Upper lobe of left lung (tissue), 4 donors: ENCODE results near the gene ADAMTS19.

Experiments used
- CTCF ChIP-seq, 6 experiments: fragments of 450-650 bp in 4 of 6; fragments of 200-600 bp in 2 of 6; sonication (generic) in 2 of 6; IDR thresholded peaks; one replicate each; pipeline ENCODE4 v1.5.1; 2016 to 2019; ENCODE audit warnings: antibody characterized with exemption in 6 of 6
- EP300 ChIP-seq, 4 donors: sonication (generic); formaldehyde crosslinking; IDR thresholded peaks; one replicate each; pipeline ENCODE4 v1.5.1; 2017; ENCODE audit warnings: antibody characterized with exemption in 4 of 4, control low read depth in 2 of 4
- POLR2A ChIP-seq, 4 donors: fragments of 450-650 bp; IDR thresholded peaks; one replicate each; pipeline ENCODE4 v1.5.1; 2016 to 2017; ENCODE audit warnings: antibody characterized with exemption in 4 of 4, mild to moderate bottlenecking in 2 of 4

GRCh38 chr5:129716651-129717050 lies 256.6 kb downstream of the ADAMTS19 start:
- TF ChIP-seq POLR2A (IDR thresholded peaks at IDR 0.05) (no peak), CTCF (IDR thresholded peaks at IDR 0.05) (no peak), EP300 (IDR thresholded peaks at IDR 0.05) (no peak)
